Right lobe of liver (tissue), 4 donors: ENCODE measurements around the gene DCTN1.

Experiments used
- POLR2A ChIP-seq: fragments of 450-650 bp; IDR thresholded peaks from one replicate; pipeline ENCODE4 v1.6.1; 2017; ENCODE audit warnings: antibody characterized with exemption, mild to moderate bottlenecking
- TF ChIP-seq, protein P1 (sequence below), 4 donors: fragments of 200-600 bp in 3 of 4; fragments of 450-650 bp in 1 of 4; IDR thresholded peaks; one replicate each; pipeline versions ENCODE4 v1.5.1 to v1.8.0; 2016 to 2022; ENCODE audit warnings: antibody characterized with exemption in 4 of 4, mild to moderate bottlenecking in 2 of 4
- donor health status: DM: no; HTN: no; CAD: no.
- donor health status: DM: no; HTN: no; CAD: no.
- donor health status: DM: no; HTN: yes; CAD: no.

DNA sequence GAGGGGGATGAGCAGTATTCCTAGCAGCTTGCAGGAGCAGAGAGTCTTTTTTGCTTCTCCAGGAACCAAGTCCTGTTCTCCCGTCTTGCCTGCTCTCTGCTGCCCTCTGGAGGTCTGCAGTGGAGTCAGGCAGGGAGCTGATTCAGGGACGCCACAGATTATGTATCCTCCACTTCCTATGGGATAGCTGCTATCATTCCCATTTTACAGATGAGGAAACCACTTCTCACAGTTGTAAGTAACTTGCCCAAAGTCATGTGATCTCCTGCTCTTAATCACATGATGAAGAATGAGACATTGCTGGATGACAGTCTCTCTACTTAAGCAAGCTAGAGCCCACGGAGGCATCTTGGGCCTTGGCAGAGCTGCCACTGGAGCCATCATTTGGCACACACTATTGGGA lies 45.2 kb downstream of the DCTN1 start:
- TF ChIP-seq POLR2A = no peak
- TF ChIP-seq, protein P1, sequence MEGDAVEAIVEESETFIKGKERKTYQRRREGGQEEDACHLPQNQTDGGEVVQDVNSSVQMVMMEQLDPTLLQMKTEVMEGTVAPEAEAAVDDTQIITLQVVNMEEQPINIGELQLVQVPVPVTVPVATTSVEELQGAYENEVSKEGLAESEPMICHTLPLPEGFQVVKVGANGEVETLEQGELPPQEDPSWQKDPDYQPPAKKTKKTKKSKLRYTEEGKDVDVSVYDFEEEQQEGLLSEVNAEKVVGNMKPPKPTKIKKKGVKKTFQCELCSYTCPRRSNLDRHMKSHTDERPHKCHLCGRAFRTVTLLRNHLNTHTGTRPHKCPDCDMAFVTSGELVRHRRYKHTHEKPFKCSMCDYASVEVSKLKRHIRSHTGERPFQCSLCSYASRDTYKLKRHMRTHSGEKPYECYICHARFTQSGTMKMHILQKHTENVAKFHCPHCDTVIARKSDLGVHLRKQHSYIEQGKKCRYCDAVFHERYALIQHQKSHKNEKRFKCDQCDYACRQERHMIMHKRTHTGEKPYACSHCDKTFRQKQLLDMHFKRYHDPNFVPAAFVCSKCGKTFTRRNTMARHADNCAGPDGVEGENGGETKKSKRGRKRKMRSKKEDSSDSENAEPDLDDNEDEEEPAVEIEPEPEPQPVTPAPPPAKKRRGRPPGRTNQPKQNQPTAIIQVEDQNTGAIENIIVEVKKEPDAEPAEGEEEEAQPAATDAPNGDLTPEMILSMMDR (IDR thresholded peaks at IDR 0.05) = peak; percentile 67 to 97 (median 96)
